Sigmoid colon (tissue), 3 donors: ENCODE data around the gene RPL4.

Source experiments
- CTCF ChIP-seq, 4 experiments: fragments of 450-650 bp in 3 of 4; fragments of 200-600 bp in 1 of 4; IDR thresholded peaks; one replicate each; pipeline ENCODE4 v1.5.1; 2016 to 2019; ENCODE audit warnings: antibody characterized with exemption in 4 of 4, mild to moderate bottlenecking in 3 of 4, moderate library complexity in 2 of 4
- POLR2A ChIP-seq, 2 donors: fragments of 450-650 bp; IDR thresholded peaks; one replicate each; pipeline ENCODE4 v1.6.1; 2016; ENCODE audit warnings: antibody characterized with exemption in 2 of 2, mild to moderate bottlenecking in 2 of 2, moderate library complexity in 2 of 2

GRCh38 chr15:66498501-66499386 lies 5.9 kb downstream of the RPL4 start:
- TF ChIP-seq CTCF (IDR thresholded peaks at IDR 0.05) = peak in 1 of 4 experiments; percentile 8
- no peak for TF ChIP-seq POLR2A (IDR thresholded peaks at IDR 0.05)
